ENCODE measurements around the gene SMIM35.
"Not testable (repeated sequence)": the region's sequence is repeated elsewhere in the genome, so short reads cannot be mapped to it uniquely, and the experiment has no call there.

Gene SMIM35

GRCh38 chr11:118078911-118079411, 7.8 kb downstream of the SMIM35 start:
- no peak for DNase-seq

- DNase-seq = no peak
Observed at GRCh38 chr11:118076754-118077281, 9.9 kb downstream of the SMIM35 start, which contains the start of gene TMPRSS4. TSS of gene TMPRSS4 (plus strand) at chr11:118077078. CDS start at chr11:118077303, 225 bp downstream.

- DNase-seq = no peak
Observed at GRCh38 chr11:118074785-118075184, 12.0 kb downstream of the SMIM35 start.

GRCh38 chr11:118074091-118074685, 12.6 kb downstream of the SMIM35 start:
- DNase-seq = no peak

- no peak for DNase-seq
Observed at GRCh38 chr11:118073554-118073953, 13.2 kb downstream of the SMIM35 start.

GRCh38 chr11:118071416-118072030, 15.2 kb downstream of the SMIM35 start:
- DNase-seq = no peak

GRCh38 chr11:118068945-118069612, 17.7 kb downstream of the SMIM35 start:
- DNase-seq = no peak

- DNase-seq = no peak
Observed at GRCh38 chr11:118068206-118068944, 18.4 kb downstream of the SMIM35 start.

GRCh38 chr11:118067006-118067405, 19.8 kb downstream of the SMIM35 start:
- DNase-seq = no peak

- DNase-seq = no peak
Observed at GRCh38 chr11:118065384-118065783, 21.4 kb downstream of the SMIM35 start.

GRCh38 chr11:118064956-118065355, 21.8 kb downstream of the SMIM35 start:
- DNase-seq = no peak

- not testable (repeated sequence) for DNase-seq
Observed at GRCh38 chr11:118062631-118063030, 24.1 kb downstream of the SMIM35 start.

GRCh38 chr11:118062181-118062580, 24.6 kb downstream of the SMIM35 start:
- not testable (repeated sequence) for DNase-seq

GRCh38 chr11:118061586-118062125, 25.1 kb downstream of the SMIM35 start:
- DNase-seq = no peak

GRCh38 chr11:118060869-118061268, 25.9 kb downstream of the SMIM35 start:
- DNase-seq = no peak

- no peak for DNase-seq
Observed at GRCh38 chr11:118060081-118060661, 26.6 kb downstream of the SMIM35 start.

- no peak for DNase-seq
Observed at GRCh38 chr11:118059246-118059940, 27.4 kb downstream of the SMIM35 start.

- no peak for DNase-seq
Observed at GRCh38 chr11:118058311-118059245, 28.2 kb downstream of the SMIM35 start.

- no peak for DNase-seq
Observed at GRCh38 chr11:118057251-118058145, 29.3 kb downstream of the SMIM35 start.
